Gastrocnemius medialis (tissue), 4 donors: ENCODE data around the gene ARHGAP9. TPM values are rescaled to one million over a fixed set of nuclear protein-coding genes. Genes with fewer than 3 reads are reported as not detected.
A peak's percentile ranks its signal among the peaks of the same experiment; 100 is the strongest.

Source experiments
- ATAC-seq, 2 donors: fragments of 150-250 bp; one replicate each; pipeline ENCODE4 v1.9.1; 2016
- DNase-seq, 2 donors: peaks; one replicate each; pipeline ENCODE4 v3.0.0-alpha.2; 2019
- H3K27ac ChIP-seq, 4 donors: fragments of 200-600 bp; sonication (generic); 1 replicate in 1 of 4; 2 replicates in 3 of 4; pipeline ENCODE4 v1.5.1; 2016 to 2018; ENCODE audit warnings: mild to moderate bottlenecking in 2 of 4, moderate library complexity in 1 of 4
- H3K27me3 ChIP-seq, 3 donors: fragments of 200-600 bp; sonication (generic) in 2 of 3; 1 replicate in 1 of 3; 2 replicates in 2 of 3; pipeline versions ENCODE4 v1.5.1 to v1.6.0; 2016 to 2019; ENCODE audit warnings: mild to moderate bottlenecking in 1 of 3, moderate library complexity in 1 of 3
- H3K36me3 ChIP-seq, 2 donors: fragments of 200-600 bp; sonication (generic) in 1 of 2; one replicate each; pipeline ENCODE4 v1.5.1; 2017 to 2018
- H3K4me1 ChIP-seq, 2 donors: fragments of 200-600 bp; sonication (generic) in 1 of 2; one replicate each; pipeline ENCODE4 v1.5.1; 2016 to 2017; ENCODE audit warnings: mild to moderate bottlenecking in 2 of 2
- H3K4me3 ChIP-seq, 4 donors: fragments of 200-600 bp; sonication (generic) in 3 of 4; 1 replicate in 1 of 4; 2 replicates in 3 of 4; pipeline ENCODE4 v1.5.1; 2016 to 2019; ENCODE audit warnings: mild to moderate bottlenecking in 2 of 4
- H3K9me3 ChIP-seq, 3 donors: fragments of 200-600 bp; sonication (generic) in 2 of 3; 1 replicate in 1 of 3; 2 replicates in 2 of 3; pipeline ENCODE4 v1.5.1; 2016 to 2019
- POLR2A ChIP-seq, 2 donors: fragments of 450-650 bp; IDR thresholded peaks; one replicate each; pipeline ENCODE4 v1.6.1; 2017; ENCODE audit warnings: antibody characterized with exemption in 2 of 2, mild to moderate bottlenecking in 2 of 2, moderate library complexity in 2 of 2
- in situ Hi-C, 4 donors: fragments of 200-750 bp; cut with MboI; loops; one replicate each; pipeline versions ENCODE4 v1.15.0 to v1.8.0; 2017; ENCODE audit warnings: low sequenced_read_pairs in 4 of 4
- intact Hi-C: fragments of 100-400 bp; cut with DNase I; formaldehyde crosslinking; loops from one replicate; pipeline ENCODE4 v1.15.1; 2023; ENCODE audit warnings: low total_unique reads
- total RNA-seq, 4 donors: library from RNA; depleted of rRNA; stranded (reverse); fragments of >200 nt; gene quantifications; one replicate each; pipeline versions ENCODE4 v1.1.0 to v1.2.3, GENCODE V29; 2016
- TF ChIP-seq, protein P1 (sequence below), 5 experiments: fragments of 450-650 bp in 3 of 5; fragments of 200-600 bp in 2 of 5; sonication (generic) in 2 of 5; IDR thresholded peaks in 4 of 5; conservative IDR thresholded peaks in 1 of 5; 1 replicate in 4 of 5; 2 replicates in 1 of 5; pipeline ENCODE4 v1.5.1; 2016 to 2019; ENCODE audit warnings: antibody characterized with exemption in 5 of 5, mild to moderate bottlenecking in 3 of 5, moderate library complexity in 3 of 5

Gene ARHGAP9
- total RNA-seq, 4 donors from 2014 or later = 2.7 to 5.1 (median 4.7) TPM

GRCh38 chr12:57488402-57489156, 8.9 kb upstream of the ARHGAP9 start:
- H3K4me3 ChIP-seq = peak overlapping the region; percentile 74 to 95 (median 76)
- H3K27me3 ChIP-seq = no peaks in the 10 kb centered on the region
- intact Hi-C loops (loop anchor here (1.0 to 2.0 kb wide), 2 partner anchors 32 to 58 kb away; partner anchors contain the start of genes DCTN2 and DDIT3), in situ Hi-C loops (no loop called here)
- no peak for DNase-seq
- ATAC-seq = no peak
- TF ChIP-seq POLR2A (IDR thresholded peaks at IDR 0.05) = no peak
- TF ChIP-seq, protein P1, sequence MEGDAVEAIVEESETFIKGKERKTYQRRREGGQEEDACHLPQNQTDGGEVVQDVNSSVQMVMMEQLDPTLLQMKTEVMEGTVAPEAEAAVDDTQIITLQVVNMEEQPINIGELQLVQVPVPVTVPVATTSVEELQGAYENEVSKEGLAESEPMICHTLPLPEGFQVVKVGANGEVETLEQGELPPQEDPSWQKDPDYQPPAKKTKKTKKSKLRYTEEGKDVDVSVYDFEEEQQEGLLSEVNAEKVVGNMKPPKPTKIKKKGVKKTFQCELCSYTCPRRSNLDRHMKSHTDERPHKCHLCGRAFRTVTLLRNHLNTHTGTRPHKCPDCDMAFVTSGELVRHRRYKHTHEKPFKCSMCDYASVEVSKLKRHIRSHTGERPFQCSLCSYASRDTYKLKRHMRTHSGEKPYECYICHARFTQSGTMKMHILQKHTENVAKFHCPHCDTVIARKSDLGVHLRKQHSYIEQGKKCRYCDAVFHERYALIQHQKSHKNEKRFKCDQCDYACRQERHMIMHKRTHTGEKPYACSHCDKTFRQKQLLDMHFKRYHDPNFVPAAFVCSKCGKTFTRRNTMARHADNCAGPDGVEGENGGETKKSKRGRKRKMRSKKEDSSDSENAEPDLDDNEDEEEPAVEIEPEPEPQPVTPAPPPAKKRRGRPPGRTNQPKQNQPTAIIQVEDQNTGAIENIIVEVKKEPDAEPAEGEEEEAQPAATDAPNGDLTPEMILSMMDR (IDR thresholded peaks at IDR 0.05 in 4 of 5, conservative IDR thresholded peaks at IDR 0.05 in 1 of 5) = no peak
- H3K27ac ChIP-seq = peak overlapping the region; percentile 83 to 86 (median 84)
- H3K36me3 ChIP-seq = peaks cover 0 to 37% of the 10 kb centered on the region in 2 donors
- peaks cover 10 to 13% of the 10 kb centered on the region in 2 donors for H3K4me1 ChIP-seq
- H3K9me3 ChIP-seq = no peaks in the 10 kb centered on the region

GRCh38 chr12:57487597-57488401, 8.1 kb upstream of the ARHGAP9 start, which contains the start of gene MARS1:
Gene MARS1 (plus strand): TSS chr12:57488068. CDS start chr12:57488091, 23 bp downstream.
- intact Hi-C loops = loop anchor here (1.0 to 2.0 kb wide), 2 partner anchors 33 to 59 kb away; partner anchors contain the start of genes DCTN2 and DDIT3

GRCh38 chr12:57487055-57487596, 7.5 kb upstream of the ARHGAP9 start:
- intact Hi-C loops (no loop called here), in situ Hi-C loops (no loop called here)
- peaks cover 10 to 13% of the 10 kb centered on the region in 2 donors for H3K4me1 ChIP-seq
- peak overlapping the region; percentile 74 to 95 (median 76) for H3K4me3 ChIP-seq
- H3K27ac ChIP-seq = peak overlapping the region; percentile 83 to 86 (median 84)
- H3K27me3 ChIP-seq = no peaks in the 10 kb centered on the region
- no peak for ATAC-seq
- DNase-seq = no peak
- no peaks in the 10 kb centered on the region for H3K9me3 ChIP-seq
- H3K36me3 ChIP-seq = peaks cover 0 to 29% of the 10 kb centered on the region in 2 donors
- TF ChIP-seq, protein P1 (IDR thresholded peaks at IDR 0.05 in 4 of 5, conservative IDR thresholded peaks at IDR 0.05 in 1 of 5) = no peak

More at GRCh38 chr12:57487597-57488401, 8.1 kb upstream of the ARHGAP9 start, which contains the start of gene MARS1:
- Histone ChIP-seq H3K27me3 (no peaks in the 10 kb centered on the region), H3K36me3 (peaks cover 0 to 35% of the 10 kb centered on the region in 2 donors), H3K9me3 (no peaks in the 10 kb centered on the region), H3K4me3 (peak within 1 kb of the TSS; percentile 74 to 95 (median 76)), H3K4me1 (peaks cover 10 to 13% of the 10 kb centered on the region in 2 donors), H3K27ac (peak within 1 kb of the TSS; percentile 83 to 86 (median 84))
- in situ Hi-C loops = no loop called here
- TF ChIP-seq, protein P1 (IDR thresholded peaks at IDR 0.05 in 4 of 5, conservative IDR thresholded peaks at IDR 0.05 in 1 of 5) = no peak
- TF ChIP-seq POLR2A (IDR thresholded peaks at IDR 0.05) = peak; percentile 47 to 73
- ATAC-seq = peak; percentile 100
- DNase-seq = peak; percentile 94 to 96

GRCh38 chr12:57485695-57486094, 6.0 kb upstream of the ARHGAP9 start:
- in situ Hi-C loops (no loop called here), intact Hi-C loops (no loop called here)
- no peak overlapping the region for H3K4me3 ChIP-seq
- H3K4me1 ChIP-seq = peaks cover 10 to 13% of the 10 kb centered on the region in 2 donors
- peaks cover 0 to 17% of the 10 kb centered on the region in 2 donors for H3K36me3 ChIP-seq
- H3K27me3 ChIP-seq = no peaks in the 10 kb centered on the region
- H3K27ac ChIP-seq = no peak overlapping the region
- no peak for ATAC-seq
- H3K9me3 ChIP-seq = no peaks in the 10 kb centered on the region
- TF ChIP-seq, protein P1 (IDR thresholded peaks at IDR 0.05 in 4 of 5, conservative IDR thresholded peaks at IDR 0.05 in 1 of 5) = no peak
- TF ChIP-seq POLR2A (IDR thresholded peaks at IDR 0.05) = no peak
- no peak for DNase-seq
